GF-D8 (cell line): ENCODE data around the gene C10orf71.

Experiments
- DNase-seq: peaks from one replicate; lab custom pipeline; 2025; lab: John Stamatoyannopoulos, UW

Gene C10orf71

DNA sequence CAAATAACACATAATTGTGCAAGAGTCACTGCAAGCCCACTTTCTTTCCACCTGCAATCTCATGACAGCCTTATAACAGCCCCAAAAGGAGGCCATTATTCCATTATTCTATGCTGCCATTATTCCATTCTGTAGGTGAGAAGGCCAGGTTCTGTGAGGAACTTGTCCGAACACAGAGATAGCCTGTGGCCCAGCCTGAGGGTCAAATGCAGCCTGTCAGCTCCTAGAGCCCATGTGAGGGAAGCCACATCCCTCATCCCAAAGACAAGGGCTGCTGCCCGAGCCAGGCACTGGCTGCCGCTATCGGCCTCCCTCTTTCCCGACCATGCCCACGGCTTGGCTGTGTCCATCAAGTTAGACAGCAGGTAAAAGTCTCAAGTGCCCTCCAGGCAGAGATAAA, 24.1 kb upstream of the C10orf71 start:
- no peak for DNase-seq

DNA sequence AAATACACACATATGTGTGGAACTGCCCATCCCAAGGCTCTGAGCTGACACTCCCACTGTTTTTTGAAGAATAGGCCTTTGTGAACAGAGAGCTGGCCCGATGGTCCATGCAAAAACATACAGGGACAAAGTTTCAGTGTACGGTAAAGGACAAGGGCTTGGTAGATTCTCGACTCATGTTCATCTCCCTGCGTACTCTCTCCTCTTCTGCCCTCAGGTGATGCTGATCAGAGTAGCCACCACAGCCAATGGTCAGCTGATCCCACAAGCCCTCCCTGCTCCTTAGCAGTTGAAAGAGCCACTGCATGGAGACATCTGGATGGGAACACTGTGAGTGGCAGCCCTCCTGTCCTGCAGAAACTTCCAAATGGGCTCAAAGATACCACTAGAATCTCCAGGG, 23.1 kb upstream of the C10orf71 start:
- no peak for DNase-seq

DNA sequence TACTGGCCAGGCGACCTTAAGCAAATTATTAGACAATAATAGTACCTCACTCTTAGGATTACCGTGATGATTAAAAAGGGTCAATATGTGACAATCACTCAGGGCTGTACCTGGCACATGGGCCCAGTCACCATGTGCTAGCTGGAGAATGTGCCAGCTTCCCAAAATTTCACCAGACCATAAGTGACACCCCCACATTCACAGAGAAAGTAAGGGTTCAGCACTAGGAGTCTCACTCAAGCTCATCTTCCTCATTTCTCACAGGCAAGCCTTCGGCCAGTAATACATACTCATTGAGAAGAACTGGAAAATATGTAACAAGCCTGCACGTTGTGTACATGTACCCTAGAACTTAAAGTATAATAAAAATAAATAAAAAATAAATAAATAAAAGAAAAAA, 22.4 kb upstream of the C10orf71 start:
- no peak for DNase-seq

DNA sequence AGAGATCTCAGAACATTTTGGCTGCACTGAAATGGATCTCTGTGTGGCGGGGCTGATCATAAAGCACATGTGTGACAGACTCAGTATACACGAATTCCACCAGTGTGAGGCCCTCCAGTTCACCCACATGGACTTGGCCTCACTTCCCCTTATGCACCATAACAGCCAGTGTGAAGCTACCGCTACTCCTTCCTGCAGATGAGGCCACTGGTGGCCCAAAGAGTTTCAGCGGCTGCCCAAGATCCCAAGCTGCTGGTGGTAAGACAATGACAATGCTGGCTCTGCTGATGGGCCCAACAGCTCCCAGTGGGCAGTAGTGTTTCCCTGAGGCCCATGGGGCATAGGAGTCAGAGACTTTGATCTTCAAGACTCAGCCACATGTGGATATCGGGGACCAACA, 21.0 kb upstream of the C10orf71 start:
- no peak for DNase-seq

DNA sequence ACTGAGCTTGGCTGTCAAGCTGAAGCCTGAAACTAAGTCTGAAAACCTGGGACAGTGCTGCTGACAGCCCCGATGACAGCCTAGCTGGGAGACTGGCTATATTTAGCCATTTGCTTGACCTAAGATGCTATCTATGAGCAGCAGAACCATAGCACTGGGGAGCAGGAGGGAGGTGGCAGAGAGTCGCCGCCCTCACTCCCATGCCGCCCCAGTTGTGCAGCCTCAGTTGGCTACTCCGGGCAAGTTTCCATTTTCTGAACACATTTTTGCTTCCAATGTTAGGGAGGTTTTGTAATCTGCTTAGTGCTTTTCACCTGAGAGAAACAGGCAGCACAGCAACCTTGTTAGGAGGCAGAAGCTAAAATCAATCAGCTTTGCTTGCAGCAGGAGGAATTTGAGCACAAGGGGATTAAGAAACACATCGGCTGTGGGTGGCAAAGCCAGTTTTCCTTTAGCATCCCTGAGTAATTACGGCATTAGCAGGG, 20.4 kb upstream of the C10orf71 start:
- no peak for DNase-seq

DNA sequence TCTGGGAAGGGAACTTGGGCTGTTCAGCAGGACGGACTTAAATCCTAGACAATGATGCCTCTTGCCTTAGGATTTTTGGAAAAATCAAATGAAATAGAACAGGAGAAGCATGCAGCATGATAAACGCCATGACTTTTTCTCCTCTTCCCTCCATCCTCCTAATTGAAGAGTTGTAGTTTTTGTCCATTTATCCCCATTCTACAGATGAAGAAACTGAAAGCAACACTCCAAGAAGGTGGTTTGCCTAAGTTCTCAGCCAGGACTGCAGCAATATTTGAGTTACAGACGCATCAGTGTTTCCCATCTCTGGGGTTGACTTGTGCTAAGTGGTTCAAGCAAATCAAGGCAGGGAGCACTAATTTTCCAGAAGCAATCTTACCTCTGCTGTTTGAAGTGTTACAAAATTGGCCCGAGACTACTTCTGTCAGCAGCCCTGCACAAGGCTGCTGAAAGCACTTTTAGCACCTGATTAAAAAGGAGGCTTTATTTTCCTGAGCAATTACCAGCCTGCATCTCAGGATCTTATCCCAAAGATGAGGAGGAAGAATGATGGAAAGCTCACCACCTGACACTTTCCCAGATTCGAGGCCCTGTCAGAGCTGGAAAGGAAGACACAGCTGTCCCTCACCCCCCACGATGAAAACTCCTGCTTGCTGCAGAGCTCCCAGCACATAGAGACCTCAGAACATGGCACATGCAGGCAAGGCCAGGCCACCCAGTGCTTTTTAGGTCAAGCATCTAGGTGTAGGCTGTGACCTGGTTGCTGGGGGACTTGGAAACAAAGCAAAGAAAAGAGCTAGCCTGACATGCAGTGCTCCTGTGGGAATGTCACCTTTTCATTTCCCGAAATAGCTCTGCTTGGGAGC, 19.7 kb upstream of the C10orf71 start:
- DNase-seq, result no peak

DNA sequence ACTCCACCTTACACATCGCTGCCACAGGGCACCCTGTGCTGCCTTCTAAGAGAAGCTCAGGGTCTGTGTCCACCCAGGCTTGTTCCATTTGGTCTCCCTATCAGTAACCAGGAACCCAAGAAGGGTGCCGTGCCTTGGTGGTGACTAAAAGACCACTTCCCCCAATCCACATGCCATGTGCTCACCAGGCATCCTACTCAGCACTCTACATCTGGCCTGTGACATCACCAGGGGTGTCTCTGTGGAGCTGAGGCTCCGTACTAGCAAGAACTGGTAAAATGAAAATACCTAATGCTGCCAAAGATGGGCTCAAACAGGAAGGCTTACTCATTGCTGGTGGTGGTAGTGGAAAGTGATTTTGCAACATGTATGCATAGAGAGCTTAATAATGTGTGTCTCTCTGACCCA, 19.0 kb upstream of the C10orf71 start:
- DNase-seq, result peak; percentile 18

DNA sequence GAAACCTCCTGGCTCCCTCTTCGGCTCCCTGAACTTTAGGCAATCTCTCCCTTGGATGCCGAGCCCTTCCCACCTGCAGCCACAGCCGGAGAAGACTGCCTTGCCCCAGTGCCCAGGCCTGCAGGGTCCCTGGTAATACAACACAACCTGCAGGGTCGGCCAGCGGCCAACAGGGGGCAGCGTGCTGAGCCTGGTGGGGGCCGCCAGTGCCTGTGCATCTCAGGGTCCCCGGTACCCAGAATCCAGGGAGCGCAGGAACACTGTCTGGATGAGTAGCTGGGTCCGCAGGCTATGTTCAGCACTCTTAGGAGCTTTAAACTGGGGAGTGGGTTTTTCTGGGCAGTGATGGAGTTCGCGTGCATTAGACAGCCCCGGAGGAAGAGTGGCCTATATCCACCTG, 17.5 kb upstream of the C10orf71 start:
- DNase-seq, result no peak

DNA sequence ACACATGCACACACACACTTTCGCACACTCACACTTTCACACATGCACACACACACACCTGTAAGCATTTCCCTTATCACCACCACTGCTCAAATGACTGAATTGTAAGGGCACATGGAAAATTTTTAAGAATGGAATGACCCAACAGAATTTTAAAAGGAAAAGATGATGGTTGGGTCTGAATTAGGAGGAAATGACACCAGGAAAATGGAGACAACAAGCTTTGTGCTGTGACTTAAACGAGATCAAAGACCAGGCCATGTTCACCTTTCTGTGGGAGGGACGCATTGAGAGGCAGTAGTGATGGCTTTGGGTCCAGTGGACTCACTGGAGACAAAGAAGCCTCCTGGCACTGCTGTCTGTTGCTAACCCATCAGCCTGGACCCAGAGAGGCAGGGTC, 16.7 kb upstream of the C10orf71 start:
- no peak for DNase-seq

DNA sequence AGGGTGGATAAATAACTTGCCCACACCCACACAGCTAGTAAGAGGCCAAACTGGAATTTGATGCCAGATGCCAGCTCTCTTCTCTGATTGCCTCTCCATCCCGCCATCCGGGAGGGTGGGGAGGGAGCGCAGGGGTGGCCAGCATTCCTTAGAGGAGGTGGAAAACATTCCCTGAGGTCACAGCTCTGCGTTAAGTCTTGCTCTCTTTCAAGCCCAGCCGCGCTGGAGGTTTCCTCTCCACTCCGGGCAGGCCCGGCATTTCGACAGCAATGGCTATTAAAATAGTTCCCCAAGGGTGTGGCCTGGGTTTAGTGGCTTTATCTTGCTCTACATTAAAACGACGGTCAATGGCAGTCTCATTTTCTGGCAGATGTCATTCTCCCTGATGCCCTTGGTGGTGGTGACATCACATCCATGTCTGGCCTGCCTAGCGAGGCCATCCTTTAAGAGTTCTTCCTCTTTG, 16.1 kb upstream of the C10orf71 start:
- DNase-seq, result no peak

DNA sequence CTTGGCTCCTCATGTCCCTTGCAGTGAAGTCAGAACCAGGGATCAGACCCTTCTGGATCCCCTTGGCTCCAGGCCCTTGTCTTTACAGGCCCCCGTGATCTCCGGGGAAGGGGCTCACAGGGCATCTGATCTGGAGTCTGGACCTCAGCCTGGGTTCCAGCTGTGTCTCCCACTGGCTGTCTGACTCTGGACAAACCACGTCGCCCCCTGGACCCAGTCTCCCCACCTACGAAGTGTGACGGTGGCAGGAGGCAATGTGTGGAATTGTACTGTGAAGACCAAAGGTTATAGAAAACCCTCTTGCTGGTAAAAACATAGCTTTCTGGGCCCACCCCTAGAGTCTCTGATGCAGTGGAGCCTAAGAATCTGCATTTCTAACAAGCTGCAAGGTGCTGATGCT, 15.5 kb upstream of the C10orf71 start:
- no peak for DNase-seq

DNA sequence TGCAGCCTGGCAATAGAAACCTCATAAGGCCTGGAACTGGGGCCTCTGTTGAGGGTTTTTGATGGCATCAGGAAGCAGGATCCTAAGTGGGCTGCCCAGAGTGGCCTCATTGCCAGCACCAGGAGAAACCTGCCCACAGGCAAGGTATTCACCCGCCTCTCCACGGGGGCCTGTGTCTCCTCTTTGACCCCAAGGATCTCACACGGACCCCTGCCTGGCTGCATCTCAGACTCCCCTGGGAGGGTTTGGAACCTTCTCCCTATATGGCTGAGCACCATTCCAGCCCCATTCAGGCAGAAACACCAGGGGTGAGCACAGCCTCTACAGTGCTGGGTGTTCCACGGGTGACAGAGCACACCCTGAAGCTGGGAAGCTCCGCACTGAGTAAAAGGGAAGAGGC, 14.6 kb upstream of the C10orf71 start:
- DNase-seq, result no peak

DNA sequence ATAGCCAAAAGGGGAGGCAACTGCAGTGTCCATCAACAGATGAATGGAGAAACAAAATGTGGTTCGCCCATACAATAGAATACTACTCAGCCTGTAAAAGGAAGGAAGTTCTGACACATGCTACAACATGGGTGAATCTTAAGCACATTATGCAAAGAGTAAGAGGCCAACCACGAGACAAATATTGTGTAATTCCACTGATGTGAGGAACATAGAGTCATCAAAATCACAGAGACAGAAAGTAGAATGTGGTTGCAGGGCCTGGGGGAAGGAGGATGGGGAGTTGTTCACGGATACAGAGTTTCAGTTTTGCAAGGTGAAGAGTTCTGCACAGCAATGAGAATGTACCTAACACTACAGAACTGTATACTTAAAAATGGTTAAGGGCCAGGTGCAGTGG, 13.7 kb upstream of the C10orf71 start:
- no peak for DNase-seq

DNA sequence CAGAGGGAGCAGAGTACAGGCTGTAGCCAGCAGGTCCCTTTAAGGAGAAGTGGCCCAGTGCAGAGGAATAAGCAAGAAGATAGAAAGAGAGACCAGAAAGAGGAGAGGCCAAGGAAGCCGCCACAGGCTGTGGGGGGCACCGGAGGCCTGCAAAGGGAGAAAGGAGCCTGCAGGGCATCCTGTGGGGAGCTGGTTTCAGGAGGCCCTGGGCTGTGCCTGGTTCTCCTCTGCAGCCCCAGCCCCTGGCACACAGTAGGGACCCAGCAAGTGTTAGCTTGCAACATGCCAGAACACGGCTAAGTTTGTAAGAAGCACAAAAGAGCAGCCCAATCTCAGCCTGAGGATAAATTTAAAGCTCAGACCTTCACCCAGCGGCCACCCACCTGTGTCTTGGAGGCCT, 12.3 kb upstream of the C10orf71 start:
- no peak for DNase-seq

DNA sequence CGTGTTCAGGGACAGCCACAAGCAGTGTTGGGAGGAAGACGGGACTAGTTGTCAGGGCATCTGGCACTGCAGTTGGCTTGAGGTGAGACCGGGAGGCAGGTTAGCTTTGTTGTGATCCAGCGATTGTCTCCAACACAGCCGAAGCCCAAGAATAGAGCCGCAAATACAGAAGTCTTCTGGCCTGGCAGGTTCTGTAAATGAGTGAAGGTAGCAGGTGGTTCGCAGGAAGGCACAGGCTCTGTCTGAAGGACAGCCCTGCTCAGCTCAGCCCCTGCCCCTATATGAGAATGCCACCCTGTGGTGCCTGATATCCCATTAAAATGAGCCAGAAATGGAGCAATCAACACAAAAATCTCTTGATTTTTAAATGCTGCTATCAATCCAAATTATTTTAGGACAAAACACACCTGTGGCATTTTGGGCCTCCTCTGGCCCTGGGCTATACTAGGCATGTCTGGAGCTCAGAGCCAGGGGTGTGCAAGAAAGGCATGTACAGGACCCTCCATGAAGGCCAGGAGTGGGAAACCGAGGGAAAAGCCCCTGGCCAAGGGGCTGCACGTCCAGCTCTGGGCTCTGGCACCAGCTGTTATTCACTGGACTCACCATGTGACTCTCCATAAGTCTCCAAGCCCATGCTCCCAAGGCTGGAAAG, 11.2 kb upstream of the C10orf71 start:
- no peak for DNase-seq

DNA sequence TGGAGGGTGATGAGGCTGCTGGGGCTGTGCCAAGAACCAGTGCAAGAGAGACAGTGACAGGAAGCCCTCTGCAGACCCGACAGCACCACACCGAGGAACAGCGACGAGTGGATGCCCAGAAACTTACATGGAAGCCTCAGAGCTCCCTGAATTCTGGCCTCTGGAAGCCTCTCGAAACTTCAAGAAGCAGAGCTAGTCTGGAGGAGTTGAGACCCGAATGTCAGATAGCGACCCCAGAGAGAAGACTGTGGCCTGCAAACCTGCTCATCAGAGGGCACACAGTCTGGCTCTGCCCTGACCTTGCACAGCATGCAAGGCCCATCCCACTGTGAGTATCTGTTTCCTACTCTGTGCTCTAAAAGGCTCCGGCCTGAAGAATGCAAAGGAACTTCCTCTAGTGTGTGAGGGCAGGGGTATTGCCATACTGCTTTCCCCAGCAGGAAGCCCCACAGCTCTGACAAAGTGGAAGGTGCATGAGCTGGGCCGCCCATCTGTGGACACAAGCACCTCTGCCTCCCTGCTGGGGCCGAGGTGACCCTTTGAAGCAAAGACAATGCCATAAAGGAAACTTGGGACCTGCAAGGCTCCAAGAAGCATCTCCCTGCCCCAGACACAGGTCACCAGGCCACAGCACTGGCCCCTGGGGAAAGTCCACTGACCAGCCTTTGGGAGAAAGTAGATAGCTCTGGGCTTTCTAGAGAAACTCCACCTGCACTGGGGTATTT, 10.5 kb upstream of the C10orf71 start:
- DNase-seq, result no peak

DNA sequence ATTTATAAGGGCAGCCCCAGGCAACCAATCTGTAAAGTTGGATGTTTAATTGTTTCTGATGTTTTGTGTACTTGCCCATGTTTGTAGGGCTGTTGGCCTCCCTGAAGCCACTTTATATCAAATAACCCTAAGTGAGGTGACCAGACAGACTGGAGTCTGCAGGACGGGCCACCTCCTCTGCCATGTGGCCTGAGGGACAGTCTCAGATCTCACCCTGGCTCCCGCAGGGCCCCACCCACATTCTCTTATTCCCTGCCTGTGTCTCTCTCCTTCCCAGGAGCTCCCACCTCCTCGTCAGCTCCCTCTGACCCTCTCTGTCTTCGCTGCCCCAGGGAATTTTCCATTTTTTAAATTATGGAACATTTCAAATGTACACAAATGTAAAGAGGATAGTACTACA, 9.5 kb upstream of the C10orf71 start:
- DNase-seq, result no peak

DNA sequence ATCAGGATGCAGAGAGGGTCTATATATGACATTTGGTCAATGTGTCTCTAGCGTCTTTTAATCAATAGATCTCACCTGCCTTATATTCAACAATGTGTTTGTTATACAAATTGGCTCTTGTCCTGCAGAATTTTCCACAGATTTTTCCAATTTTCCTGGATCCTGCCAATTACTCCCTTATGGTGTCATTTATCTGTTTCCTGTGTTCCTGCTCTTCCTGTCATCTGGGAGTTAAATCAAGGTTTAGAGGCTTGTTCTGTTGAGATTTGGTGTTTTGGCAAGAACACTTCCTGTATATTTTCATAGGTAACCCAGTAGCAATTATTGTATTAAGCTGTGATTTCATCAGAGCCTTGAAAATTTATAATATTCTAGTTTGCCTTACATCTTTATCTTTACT, 8.8 kb upstream of the C10orf71 start:
- DNase-seq, result no peak

DNA sequence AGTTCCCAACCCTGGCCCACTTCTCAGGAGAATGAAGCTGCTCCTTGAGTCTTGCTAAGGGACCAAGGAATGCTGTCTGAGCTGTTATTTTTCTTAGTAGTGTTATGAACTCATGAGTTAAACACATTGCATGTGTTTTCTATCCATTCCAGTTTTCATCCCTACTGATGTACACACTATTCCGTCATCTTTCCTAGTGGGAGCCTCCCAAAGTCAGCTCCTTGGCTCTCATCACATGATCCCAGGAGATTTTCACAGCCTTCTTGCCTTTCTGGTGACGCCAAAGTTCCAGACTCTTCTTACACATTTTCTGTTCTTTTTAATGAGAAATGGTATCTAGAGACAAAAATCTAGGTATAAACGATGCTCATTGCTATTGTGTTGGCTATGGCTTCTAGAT, 8.4 kb upstream of the C10orf71 start:
- no peak for DNase-seq

DNA sequence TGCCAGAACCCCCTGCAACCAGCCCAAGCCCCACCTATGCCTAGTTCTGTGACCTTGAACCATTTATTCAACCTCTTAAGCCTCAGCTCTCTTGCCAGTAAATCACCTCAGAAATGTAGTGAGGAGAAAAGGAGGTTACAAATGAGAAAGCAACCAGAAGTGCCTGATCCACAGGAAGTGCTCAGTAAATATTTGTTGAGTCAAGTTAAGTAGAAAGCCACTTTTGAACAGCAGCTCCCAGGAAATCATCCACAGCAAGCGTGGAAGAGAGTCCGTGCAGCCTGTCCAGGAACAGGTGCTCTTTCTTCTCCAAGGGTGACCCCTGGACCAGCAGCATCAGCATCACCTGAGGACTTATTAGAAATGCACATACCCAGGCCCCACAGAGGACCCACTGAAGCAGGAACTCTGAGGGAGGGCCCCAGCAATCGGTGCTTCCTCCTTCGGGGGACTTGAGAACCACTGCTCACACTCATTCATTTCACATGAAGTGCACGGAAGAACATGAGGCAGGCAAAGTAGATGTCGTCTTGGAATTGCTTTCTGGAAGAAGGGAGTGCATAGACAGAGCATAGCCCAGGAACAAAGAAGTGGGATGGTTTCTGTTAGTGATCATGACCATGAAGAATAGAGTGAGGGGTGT, 6.3 kb upstream of the C10orf71 start:
- no peak for DNase-seq

DNA sequence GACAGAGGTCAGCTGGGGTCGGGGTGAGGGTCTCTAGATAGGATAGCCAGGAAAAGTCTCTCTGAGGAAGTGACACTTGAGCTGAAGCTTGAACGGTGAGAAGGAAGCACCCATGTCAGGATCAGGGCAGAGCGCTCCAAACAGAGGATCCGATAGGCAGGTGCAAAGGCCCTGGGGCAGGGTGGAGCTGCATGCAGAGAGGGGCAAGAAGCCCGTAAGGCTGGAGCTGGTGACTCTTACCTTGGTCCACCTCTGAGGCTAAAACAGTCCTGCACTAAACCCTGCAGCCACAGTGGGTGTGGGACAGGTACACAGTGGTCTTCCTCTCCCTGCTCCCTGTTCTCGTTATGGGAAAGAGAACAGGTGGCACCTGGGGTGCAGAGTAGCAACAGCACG, 5.8 kb upstream of the C10orf71 start:
- no peak for DNase-seq

DNA sequence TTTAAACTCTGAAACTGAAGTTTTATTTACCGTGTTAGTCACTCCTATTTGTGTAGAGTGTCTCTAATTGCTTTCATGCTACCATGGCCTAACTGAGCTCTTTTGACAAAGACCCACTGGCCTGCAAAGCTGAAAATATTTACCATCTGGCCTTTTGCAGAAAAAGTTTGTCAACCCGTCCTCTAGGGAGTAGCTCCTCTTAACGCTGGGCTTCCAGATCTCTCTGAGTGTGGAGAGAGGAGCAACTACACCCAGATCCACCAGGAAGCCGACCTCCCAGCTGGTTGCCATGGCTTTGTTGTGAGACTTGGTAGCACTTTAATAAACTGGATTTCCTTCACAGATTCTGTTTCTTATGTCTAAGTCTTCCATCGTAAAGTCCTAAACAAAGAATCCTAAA, 4.2 kb upstream of the C10orf71 start:
- no peak for DNase-seq
